Immature natural killer cell (primary cell): ENCODE measurements around the gene CFAP74. TPM values are rescaled to one million over a fixed set of nuclear protein-coding genes. Genes with fewer than 3 reads are reported as not detected.

Experiments
- DNase-seq, 3 donors: peaks; one replicate each; pipeline ENCODE4 v3.0.0; 2022; ENCODE audit warnings: mixed read lengths in 1 of 3
- H3K27ac Mint-ChIP-seq, 6 donors: one replicate each; pipeline ENCODE4 v1.8.0; 2020; ENCODE audit warnings: mixed read lengths in 6 of 6, mild to moderate bottlenecking in 5 of 6, inconsistent platforms in 4 of 6, moderate library complexity in 3 of 6
- H3K27me3 Mint-ChIP-seq, 3 donors: one replicate each; pipeline ENCODE4 v1.8.0; 2020 to 2021; ENCODE audit warnings: low read depth in 3 of 3, mild to moderate bottlenecking in 3 of 3, mixed read lengths in 3 of 3, moderate library complexity in 3 of 3, inconsistent platforms in 1 of 3
- H3K36me3 Mint-ChIP-seq, 3 donors: one replicate each; pipeline ENCODE4 v1.8.0; 2020; ENCODE audit warnings: mixed read lengths in 3 of 3, inconsistent platforms in 2 of 3, mild to moderate bottlenecking in 2 of 3
- H3K4me1 Mint-ChIP-seq, 2 donors: one replicate each; pipeline ENCODE4 v1.8.0; 2020; ENCODE audit warnings: inconsistent platforms in 2 of 2, mild to moderate bottlenecking in 2 of 2, mixed read lengths in 2 of 2, moderate library complexity in 1 of 2
- H3K4me3 Mint-ChIP-seq, 5 donors: one replicate each; pipeline ENCODE4 v1.8.0; 2020; ENCODE audit warnings: mild to moderate bottlenecking in 5 of 5, mixed read lengths in 5 of 5, inconsistent platforms in 3 of 5, moderate library complexity in 3 of 5
- H3K9me3 Mint-ChIP-seq, 6 donors: one replicate each; pipeline ENCODE4 v1.8.0; 2020; ENCODE audit warnings: mild to moderate bottlenecking in 6 of 6, mixed read lengths in 6 of 6, inconsistent platforms in 4 of 6, moderate library complexity in 3 of 6
- polyA plus RNA-seq, 3 donors: library from polyadenylated mRNA; unstranded; fragments of 300-500 nt; fragmentation: Illumina TruSeq; gene quantifications; one replicate each; pipeline ENCODE4 v1.2.3, GENCODE V29; 2021

Gene CFAP74
- polyA plus RNA-seq, 3 donors from 2014 or later: not detected

GRCh38 chr1:1971017-1971416, 32.6 kb downstream of the CFAP74 start:
- Mint-ChIP-seq H3K9me3 (no peaks in the 10 kb centered on the region), H3K27me3 (peaks cover 2 to 4% (median 3%) of the 10 kb centered on the region in 3 donors), H3K4me3 (no peak overlapping the region), H3K4me1 (no peaks in the 10 kb centered on the region), H3K36me3 (peaks cover 0 to 5% (median 0%) of the 10 kb centered on the region in 3 donors), H3K27ac (no peak overlapping the region)
- no peak for DNase-seq

- H3K4me1 Mint-ChIP-seq: no peaks in the 10 kb centered on the region
- peaks cover 1 to 6% (median 3%) of the 10 kb centered on the region in 3 donors for H3K27me3 Mint-ChIP-seq
- H3K36me3 Mint-ChIP-seq: peaks cover 0 to 5% (median 0%) of the 10 kb centered on the region in 3 donors
- DNase-seq: no peak
- no peaks in the 10 kb centered on the region for H3K9me3 Mint-ChIP-seq
- H3K4me3 Mint-ChIP-seq: no peak overlapping the region
- H3K27ac Mint-ChIP-seq: no peak overlapping the region
Observed at GRCh38 chr1:1969953-1970716, 33.5 kb downstream of the CFAP74 start.

DNA sequence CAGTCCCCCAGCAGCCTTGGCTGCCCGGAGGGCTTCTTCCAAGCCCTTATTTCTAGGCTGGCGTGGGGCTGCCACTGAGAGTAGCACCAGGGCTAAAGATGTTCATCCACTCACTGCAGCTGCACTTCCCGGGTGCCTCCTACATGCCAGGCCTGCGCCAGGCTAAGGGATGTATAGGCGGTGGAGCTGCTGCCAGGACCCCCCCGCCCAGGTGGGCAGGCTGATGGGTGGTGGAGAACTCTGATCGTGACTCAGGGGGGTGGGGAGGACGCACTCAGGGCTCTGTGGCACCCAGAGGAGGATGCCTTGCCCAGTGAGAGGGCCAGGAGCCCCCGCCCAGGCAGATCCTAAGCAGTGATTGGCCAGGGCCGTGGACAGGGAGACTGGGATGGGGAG, 34.1 kb downstream of the CFAP74 start:
- H3K4me3 Mint-ChIP-seq: no peak overlapping the region
- H3K27ac Mint-ChIP-seq: no peak overlapping the region
- no peak for DNase-seq
- H3K27me3 Mint-ChIP-seq: peaks cover 0 to 6% (median 3%) of the 10 kb centered on the region in 3 donors
- H3K4me1 Mint-ChIP-seq: no peaks in the 10 kb centered on the region
- no peaks in the 10 kb centered on the region for H3K9me3 Mint-ChIP-seq
- H3K36me3 Mint-ChIP-seq: peaks cover 0 to 5% (median 0%) of the 10 kb centered on the region in 3 donors

DNA sequence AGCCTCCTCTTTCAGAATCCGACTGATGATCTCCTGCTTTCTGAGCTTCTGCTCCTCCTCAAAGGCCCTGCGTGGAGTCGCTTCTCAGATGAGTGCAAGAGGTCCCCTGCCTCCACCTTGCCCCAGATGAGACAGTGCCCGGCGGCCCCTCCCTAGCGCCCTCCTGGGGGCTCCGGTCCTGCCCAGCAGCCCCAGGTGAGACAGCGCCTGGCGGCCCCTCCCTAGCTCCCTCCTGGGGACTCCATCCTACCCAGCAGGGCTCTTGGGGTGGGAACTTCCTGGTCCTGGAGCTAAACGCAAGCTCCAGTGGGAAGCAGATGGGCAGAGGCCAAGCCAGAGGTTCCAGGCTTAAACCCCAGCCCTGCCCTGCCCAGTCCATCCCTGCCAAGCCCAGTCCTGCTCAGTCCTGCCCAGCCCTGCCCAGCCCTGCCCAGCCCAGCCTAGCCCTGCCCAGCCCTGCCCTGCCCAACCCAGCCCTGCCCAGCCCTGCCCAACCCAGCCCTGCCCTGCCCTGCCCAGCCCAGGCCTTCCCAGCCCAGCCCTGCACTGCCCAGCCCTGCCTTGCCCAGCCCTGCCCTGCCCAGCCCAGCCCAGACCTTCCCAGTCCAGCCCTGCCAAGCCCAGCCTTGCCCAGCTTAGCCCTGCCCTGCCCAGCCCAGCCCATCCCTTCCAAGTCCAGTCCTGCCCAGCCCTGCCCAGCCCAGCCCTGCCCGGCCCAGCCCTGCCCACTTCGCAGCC, 34.6 kb downstream of the CFAP74 start:
- Mint-ChIP-seq H3K27ac (no peak overlapping the region), H3K4me3 (no peak overlapping the region), H3K9me3 (no peaks in the 10 kb centered on the region), H3K27me3 (peaks cover 0 to 6% (median 3%) of the 10 kb centered on the region in 3 donors), H3K4me1 (no peaks in the 10 kb centered on the region), H3K36me3 (peaks cover 0 to 5% (median 0%) of the 10 kb centered on the region in 3 donors)
- no peak for DNase-seq

- Mint-ChIP-seq H3K9me3 (no peaks in the 10 kb centered on the region), H3K27me3 (peaks cover 0 to 6% (median 3%) of the 10 kb centered on the region in 3 donors), H3K27ac (no peak overlapping the region), H3K4me1 (no peaks in the 10 kb centered on the region), H3K4me3 (no peak overlapping the region), H3K36me3 (peaks cover 0 to 5% (median 0%) of the 10 kb centered on the region in 3 donors)
- DNase-seq: no peak
Observed at GRCh38 chr1:1967879-1968278, 35.7 kb downstream of the CFAP74 start.

DNA sequence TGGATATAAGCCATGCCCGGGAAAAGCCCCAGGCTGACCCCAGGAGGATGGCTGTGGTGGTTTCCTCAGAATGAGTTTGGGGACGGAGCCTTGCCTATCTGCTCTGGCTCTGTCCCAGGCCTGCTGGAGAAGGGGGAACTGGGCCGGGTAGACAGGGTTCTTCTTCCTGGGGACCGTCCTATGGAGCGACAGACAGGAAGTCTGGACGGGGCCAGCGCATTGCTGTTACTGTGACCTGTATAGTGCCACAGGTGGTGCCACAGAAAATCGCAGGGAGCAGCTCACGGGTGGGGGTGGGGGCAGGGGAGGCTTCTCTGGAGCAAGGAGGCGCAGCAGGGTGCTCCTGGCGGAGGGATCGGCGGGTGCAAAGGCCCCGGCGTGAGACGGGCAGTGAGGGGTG, 36.4 kb downstream of the CFAP74 start:
- Mint-ChIP-seq H3K36me3 (peaks cover 0 to 5% (median 0%) of the 10 kb centered on the region in 3 donors), H3K9me3 (no peaks in the 10 kb centered on the region), H3K4me3 (no peak overlapping the region), H3K27me3 (peaks cover 2 to 6% (median 3%) of the 10 kb centered on the region in 3 donors), H3K4me1 (no peaks in the 10 kb centered on the region), H3K27ac (no peak overlapping the region)
- no peak for DNase-seq

- H3K27me3 Mint-ChIP-seq: peaks cover 2 to 4% (median 3%) of the 10 kb centered on the region in 3 donors
- H3K4me1 Mint-ChIP-seq: no peaks in the 10 kb centered on the region
- no peak for DNase-seq
- H3K4me3 Mint-ChIP-seq: no peak overlapping the region
- H3K36me3 Mint-ChIP-seq: peaks cover 0 to 5% (median 0%) of the 10 kb centered on the region in 3 donors
- no peaks in the 10 kb centered on the region for H3K9me3 Mint-ChIP-seq
- H3K27ac Mint-ChIP-seq: no peak overlapping the region
Observed at GRCh38 chr1:1966071-1966740, 37.4 kb downstream of the CFAP74 start.

DNA sequence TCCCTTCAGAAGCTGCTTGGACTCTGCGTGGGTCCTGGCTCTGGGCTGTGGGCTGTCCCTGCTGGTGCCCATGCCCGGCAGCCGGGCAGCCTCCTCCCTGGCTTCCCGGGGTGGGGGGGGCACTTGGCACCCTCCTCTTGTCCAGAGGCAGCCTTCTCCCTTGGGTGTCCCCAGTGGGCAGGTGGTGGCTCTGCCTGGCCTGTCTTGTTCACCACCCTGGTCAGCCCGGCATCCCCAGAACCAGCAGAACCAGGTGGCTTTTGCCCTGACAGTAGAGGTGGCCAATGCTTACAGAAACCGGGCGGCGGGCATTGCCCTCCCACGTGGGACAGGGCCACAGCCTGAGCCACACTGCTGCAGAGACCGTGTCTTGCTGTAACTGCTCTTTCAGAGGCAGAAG, 38.0 kb downstream of the CFAP74 start:
- peaks cover 0 to 5% (median 0%) of the 10 kb centered on the region in 3 donors for H3K36me3 Mint-ChIP-seq
- no peak overlapping the region for H3K27ac Mint-ChIP-seq
- no peaks in the 10 kb centered on the region for H3K4me1 Mint-ChIP-seq
- no peak for DNase-seq
- H3K4me3 Mint-ChIP-seq: no peak overlapping the region
- no peaks in the 10 kb centered on the region for H3K9me3 Mint-ChIP-seq
- H3K27me3 Mint-ChIP-seq: peaks cover 2 to 7% (median 3%) of the 10 kb centered on the region in 3 donors

GRCh38 chr1:1964811-1965210, 38.8 kb downstream of the CFAP74 start:
- no peak overlapping the region for H3K27ac Mint-ChIP-seq
- no peak overlapping the region for H3K4me3 Mint-ChIP-seq
- DNase-seq: no peak
- peaks cover 0 to 5% (median 0%) of the 10 kb centered on the region in 3 donors for H3K36me3 Mint-ChIP-seq
- no peaks in the 10 kb centered on the region for H3K4me1 Mint-ChIP-seq
- H3K27me3 Mint-ChIP-seq: peaks cover 2 to 7% (median 3%) of the 10 kb centered on the region in 3 donors
- no peaks in the 10 kb centered on the region for H3K9me3 Mint-ChIP-seq

DNA sequence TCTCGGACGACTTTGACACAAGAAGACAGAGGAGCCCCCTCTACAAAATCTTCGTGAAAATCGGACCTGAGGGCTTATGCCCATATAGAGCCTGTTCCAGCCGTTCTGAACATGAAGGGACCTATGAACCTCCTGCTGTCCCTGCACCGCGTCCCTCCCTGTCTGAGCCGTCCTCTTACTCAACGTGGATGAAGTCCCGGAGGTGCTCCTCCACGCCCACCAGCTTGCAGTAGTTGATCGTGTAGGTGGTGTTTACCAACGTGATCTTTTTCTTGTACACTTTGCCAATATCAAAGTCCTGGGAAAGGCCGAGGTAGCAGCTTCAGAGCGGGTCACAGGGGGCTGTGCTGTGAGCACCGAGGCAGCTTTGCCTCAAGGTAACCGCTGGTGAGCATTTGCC, 40.0 kb downstream of the CFAP74 start:
- Mint-ChIP-seq H3K4me3 (no peak overlapping the region), H3K27me3 (peaks cover 2 to 9% (median 3%) of the 10 kb centered on the region in 3 donors), H3K36me3 (peaks cover 0 to 5% (median 0%) of the 10 kb centered on the region in 3 donors), H3K9me3 (no peaks in the 10 kb centered on the region), H3K27ac (no peak overlapping the region), H3K4me1 (no peaks in the 10 kb centered on the region)
- no peak for DNase-seq

DNA sequence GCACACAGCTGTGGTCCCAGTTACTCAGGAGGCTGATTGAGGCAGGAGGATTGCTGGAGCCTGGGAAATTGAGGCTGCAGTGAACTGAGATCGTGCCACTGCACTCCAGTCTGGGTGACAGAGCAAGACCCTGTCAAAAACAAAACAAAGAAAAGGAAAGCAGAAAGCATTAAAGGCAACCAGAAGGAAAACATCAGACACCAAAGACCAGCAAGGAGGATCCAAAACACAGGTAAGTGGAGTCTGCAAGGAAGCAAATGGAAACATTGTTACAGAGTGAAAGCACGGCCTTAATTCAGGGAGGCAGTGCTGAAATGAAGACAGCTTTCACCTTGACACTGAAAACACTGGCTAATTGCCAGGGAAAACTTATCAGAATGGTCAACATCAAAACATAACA, 40.8 kb downstream of the CFAP74 start:
- Mint-ChIP-seq H3K4me3 (no peak overlapping the region), H3K9me3 (no peaks in the 10 kb centered on the region), H3K4me1 (no peaks in the 10 kb centered on the region), H3K27ac (no peak overlapping the region), H3K27me3 (peaks cover under 1 to 13% (median 2%) of the 10 kb centered on the region in 3 donors), H3K36me3 (peaks cover 0 to 1% (median 0%) of the 10 kb centered on the region in 3 donors)
- no peak for DNase-seq

- Mint-ChIP-seq H3K9me3 (no peaks in the 10 kb centered on the region), H3K4me1 (no peaks in the 10 kb centered on the region), H3K27me3 (peaks cover 0 to 13% (median 0%) of the 10 kb centered on the region in 3 donors), H3K27ac (no peak overlapping the region), H3K36me3 (no peaks in the 10 kb centered on the region), H3K4me3 (no peak overlapping the region)
- DNase-seq: no peak
Observed at GRCh38 chr1:1960480-1961196, 42.9 kb downstream of the CFAP74 start.

- Mint-ChIP-seq H3K4me3 (no peak overlapping the region), H3K4me1 (peaks cover 0 to under 1% of the 10 kb centered on the region in 2 donors), H3K9me3 (no peaks in the 10 kb centered on the region), H3K27ac (no peak overlapping the region), H3K27me3 (peaks cover 0 to 13% (median under 1%) of the 10 kb centered on the region in 3 donors), H3K36me3 (no peaks in the 10 kb centered on the region)
- peak in 2 of 3 donors; percentile 11 to 19 for DNase-seq
Observed at GRCh38 chr1:1959840-1960479, 43.6 kb downstream of the CFAP74 start.
